ENCODE measurements around the gene TPI1.
"Not testable (repeated sequence)": the region's sequence is repeated elsewhere in the genome, so short reads cannot be mapped to it uniquely, and the experiment has no call there.

TPI1 gene

DNA sequence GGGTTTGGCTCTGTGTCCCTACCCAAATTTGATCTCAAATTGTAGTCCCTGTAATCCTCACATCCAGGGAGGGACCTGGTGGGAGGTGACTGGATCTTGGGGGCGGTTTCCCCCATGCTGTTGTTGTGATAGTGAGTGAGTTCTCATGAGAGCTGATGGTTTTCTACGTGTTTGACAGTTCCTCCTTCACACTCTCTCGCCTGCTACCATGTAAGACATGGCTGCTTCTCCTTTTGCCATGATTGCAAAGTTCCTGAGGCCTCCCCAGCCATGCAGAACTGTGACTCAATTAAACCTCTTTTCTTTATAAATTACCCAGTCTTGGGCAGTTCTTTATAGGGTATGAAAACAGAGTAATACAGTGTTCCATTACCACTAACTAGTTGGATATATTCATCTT, 27.0 kb downstream of the TPI1 start:
- DNase-seq (ENCODE audit: low read depth): no peak

DNA sequence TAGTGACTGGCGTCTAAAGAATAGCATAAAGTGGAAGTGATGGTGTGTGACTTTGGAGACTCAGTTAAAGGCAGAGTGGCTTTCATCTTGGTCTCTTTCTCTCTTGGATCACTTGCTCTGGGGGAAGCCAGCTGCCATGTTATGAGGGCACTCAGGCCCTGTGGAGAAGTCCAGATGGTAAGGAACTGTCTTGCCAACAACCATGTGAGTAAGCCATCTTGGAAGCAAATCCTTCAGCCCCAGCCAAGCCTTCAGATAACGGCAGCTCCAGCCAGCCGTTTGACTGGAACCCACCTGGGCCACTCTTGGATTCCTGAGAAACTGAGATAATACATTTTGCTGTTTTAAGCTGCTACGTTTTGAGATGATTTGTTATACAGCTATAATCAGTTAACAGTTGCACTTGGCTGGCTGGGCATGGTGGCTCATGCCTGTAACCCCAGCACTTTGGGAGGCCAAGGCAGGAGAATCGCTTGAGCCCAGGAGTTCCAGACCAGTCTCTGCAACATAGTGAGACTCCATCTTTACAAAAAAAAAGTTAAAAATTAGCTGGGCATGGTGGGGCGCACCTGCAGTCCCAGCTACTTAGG, 29.6 kb downstream of the TPI1 start:
- no peak for DNase-seq (ENCODE audit: low read depth)

DNA sequence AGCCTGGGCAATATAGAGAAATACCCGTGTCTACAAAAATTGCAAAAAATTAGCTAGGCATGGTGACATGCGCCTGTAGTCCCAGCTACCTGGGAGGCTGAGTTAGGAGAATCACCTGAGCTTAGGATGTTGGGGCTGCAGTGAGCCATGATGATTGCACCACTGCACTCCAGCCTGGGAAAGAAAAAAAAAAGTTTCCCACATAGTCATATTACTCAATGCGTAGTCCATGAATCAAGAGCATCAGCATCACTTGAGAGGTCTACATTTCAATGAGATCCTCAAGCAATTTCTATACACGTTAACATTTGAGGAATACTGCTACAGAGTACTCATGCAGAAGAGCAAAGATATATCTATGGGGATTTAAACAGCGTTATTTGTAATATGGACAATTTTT, 32.1 kb downstream of the TPI1 start:
- no peak for DNase-seq (ENCODE audit: low read depth)

DNA sequence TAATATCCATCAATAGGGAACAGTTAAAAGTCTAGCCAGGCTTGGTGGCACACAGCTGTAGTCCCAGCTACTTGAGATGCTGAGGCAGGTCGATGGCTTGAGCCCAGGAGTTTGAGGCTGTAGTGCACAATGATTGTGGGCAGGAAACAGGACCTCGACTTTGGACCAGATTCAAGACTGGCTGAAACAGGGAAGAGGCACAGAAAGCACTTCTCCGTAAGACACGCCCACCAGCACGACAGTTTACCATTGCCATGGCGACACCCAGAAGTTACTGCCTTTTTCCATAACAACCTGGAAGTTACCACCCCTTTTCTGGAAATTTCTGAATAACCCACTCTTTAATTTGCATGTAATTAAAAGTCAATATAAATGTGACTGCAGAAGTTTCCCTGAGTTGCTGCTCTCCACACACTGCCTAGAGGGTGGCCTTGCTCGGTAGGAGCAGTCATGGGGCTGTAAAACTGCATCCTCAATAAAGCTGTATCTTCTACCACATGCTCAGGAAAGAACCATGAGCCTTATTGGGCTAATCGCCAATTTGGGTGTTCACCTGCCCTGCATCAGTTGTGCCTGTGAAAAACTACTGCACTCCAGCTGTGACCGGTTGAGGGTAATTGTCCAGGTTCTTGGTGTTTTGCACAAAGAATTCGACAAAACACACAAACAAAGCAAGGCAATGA, 32.6 kb downstream of the TPI1 start:
- peak; percentile 53 for DNase-seq (ENCODE audit: low read depth)

DNA sequence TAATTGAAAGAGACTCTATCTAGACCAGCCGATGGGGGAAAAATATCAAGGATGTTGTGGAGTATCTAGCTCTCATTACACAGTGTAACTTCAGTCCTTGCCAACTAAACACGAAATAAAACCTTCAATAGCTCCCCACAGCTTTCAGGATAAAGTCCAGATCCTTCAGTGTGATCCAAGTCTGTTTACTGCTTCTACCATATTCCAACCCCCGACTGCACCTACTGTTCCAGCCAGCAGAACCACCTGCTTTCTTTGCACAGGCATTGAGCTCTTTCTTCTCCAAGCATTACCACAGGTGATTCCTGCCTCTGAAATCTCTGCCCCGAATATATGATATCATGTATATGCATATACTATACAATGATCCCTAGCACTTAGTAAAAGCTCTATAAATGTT, 35.1 kb downstream of the TPI1 start:
- no peak for DNase-seq (ENCODE audit: low read depth)

DNA sequence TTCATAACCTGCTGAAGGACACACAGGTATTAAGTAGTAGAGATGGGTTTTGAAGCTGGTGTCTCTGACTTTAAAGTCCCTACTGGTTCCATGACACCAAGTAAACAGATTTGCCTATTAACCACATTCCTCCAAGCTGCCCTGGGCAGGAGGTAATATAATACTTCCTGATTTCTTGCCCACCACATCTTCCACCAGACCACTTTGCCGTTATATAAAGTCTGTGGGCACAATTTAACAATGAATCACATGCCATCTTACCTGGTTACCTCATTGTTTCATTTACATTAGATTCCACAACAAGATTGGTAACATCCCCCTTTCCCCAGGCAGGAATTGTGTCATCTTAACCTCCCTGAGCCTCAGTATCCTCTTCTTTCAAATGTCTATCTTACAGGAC, 36.4 kb downstream of the TPI1 start:
- DNase-seq (ENCODE audit: low read depth): no peak

DNA sequence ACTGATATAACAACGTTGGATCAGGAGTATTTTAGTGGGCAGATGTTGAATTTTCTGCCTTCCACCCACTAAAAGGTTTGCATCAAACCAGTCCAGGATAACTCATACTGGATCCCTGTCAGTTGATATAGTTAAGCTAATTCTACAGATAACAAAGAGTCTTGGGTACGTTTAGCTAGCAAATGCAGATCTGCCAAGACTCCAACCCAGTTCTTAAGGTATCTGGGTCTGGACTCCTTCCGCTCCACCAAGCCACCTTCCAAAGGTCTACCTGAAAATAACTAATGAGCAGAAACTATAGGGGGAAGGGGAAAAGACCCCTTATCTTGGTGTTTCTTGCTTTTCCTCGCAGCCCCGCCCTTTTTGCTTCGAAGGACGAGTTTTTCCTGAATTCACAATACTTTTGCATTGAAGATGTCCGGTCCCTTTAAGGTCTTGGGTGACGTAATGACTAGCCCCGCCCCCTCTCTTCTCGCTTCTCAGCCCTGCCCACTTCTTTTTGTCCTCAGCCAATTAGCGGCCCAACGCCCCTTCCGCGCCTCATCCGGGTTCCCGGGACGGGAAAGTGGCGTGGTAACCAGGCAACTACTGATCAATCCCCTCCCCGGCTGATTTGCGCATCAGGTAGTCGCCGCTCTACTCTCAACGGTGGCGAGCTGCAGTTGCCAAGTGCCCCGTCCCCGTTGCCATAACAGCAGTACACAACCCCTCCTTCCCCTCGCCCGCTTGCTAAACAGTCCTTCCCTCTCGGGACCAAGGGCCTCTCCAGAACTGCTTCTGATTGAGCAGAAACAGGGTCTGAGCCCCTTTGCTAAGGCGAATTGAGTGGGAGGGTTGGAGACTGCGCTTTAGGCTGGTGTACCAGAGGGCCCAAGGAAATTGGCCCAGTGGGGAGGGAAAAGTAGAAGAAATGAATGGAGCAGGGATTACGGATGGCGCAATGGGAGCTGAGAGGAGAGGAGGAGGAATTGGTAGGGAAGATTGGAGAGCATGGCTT, 37.2 kb downstream of the TPI1 start, which contains the start of gene LRRC23:
TSS of gene LRRC23 (plus strand) at position 543 of the 997 bp plus-strand sequence. CDS start 812 bp downstream, outside the sequence.
- peak; percentile 95 for DNase-seq (ENCODE audit: low read depth)

DNA sequence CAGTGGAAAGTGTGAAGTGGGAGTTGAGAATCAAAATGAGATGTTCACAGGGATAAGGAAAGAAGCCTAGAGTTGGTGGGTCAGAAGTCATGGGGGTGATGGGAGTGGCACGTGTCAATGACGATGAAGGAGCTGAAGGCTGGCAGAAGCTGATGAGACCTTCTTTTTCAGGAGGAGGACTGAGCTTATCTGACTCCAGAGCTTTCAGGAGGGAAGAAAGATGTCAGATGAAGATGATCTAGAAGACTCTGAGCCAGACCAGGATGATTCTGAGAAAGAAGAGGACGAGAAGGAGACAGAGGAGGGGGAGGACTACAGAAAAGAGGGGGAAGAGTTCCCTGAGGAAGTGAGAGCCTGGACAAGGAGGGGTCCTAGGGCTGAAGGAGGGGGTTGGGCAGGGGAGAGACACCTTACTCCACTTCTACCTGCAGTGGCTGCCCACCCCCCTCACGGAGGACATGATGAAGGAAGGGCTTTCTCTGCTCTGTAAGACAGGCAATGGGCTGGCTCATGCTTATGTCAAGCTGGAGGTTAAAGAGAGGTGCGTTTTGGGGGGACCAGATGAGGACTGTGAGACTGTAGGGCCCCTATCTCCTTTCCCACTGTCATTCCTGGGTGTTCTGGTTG, 38.2 kb downstream of the TPI1 start:
- DNase-seq (ENCODE audit: low read depth): no peak

DNA sequence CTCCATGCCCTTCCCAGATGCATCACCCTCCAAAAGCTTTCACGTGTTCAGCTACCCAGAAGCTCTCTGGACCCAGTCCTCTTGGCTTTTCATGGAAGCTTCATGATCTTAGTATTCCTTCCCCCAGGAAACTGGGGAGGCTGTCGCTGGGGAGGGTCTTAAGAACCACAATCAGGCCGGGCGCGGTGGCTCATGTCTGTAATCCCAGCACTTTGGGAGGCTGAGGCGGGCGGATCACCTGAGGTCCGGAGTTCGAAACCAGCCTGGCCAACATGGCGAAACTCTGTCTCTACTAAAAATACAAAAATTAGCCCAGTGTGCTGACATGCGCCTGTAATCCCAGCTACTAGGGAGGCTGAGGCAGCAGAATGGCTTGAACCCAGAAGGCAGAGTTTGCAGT, 40.8 kb downstream of the TPI1 start:
- DNase-seq (ENCODE audit: low read depth): not testable (repeated sequence)

DNA sequence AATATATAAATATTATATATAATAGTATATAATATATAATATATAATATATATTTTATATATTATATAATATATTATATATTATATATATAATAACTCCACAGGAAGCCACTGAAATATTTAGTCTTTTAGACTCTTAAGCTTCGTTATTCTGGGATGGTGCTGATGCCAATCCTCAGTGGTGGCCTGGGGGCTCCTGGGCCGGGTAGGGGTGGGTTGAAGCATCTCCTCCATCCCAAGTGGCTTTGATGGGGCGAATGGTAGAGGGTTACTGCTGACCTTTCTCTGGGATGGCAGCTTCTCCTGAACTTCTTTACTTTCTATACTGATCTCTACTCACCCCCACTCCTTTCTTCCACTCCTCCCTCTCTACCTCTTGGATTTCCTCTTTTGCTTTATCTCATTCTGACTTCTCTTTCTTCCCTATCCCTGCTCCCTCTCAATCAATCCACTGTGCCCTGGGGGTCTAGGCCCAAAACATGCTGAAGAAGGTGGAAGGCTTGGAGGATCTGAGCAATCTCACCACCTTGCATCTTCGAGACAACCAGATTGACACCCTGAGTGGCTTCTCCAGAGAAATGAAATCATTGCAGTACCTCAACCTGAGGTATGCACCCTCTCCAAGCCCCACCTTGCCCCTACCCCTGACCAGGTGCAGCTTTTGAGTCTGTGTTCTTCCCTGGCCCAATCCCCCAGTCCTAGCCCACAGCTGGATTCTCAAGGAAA, 42.3 kb downstream of the TPI1 start:
- DNase-seq (ENCODE audit: low read depth): no peak

DNA sequence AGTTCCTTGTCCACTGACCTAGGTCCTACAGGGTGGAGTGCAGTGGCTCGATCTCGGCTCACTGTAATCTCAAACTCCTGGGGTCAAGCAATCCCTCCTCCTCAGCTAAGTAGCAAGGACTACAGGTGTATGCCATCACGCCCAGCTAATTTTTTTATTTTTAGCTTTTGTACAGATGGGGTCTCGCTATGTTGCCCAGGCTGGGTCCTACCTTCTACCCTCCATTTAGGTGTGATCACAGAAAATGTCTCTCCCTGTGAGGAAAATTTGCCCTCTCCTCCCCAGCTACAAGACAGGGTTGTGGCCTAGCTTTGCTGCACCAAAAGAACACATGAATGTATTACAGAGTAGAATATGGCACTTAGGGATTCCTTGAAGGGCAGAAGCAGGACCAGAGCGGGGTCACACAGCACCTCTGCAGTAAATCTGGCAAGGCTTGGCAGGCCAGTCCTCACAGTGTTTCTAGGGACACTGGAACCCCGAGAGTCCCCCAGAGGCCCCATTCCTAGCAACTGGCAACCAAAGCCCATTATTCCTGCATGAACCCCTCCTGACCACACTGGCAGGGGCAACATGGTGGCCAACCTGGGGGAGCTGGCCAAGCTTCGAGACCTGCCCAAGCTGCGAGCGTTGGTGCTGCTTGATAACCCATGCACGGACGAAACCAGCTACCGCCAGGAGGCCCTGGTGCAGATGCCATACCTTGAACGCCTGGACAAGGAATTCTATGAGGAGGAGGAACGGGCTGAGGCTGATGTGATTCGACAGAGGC, 45.0 kb downstream of the TPI1 start:
- no peak for DNase-seq (ENCODE audit: low read depth)

DNA sequence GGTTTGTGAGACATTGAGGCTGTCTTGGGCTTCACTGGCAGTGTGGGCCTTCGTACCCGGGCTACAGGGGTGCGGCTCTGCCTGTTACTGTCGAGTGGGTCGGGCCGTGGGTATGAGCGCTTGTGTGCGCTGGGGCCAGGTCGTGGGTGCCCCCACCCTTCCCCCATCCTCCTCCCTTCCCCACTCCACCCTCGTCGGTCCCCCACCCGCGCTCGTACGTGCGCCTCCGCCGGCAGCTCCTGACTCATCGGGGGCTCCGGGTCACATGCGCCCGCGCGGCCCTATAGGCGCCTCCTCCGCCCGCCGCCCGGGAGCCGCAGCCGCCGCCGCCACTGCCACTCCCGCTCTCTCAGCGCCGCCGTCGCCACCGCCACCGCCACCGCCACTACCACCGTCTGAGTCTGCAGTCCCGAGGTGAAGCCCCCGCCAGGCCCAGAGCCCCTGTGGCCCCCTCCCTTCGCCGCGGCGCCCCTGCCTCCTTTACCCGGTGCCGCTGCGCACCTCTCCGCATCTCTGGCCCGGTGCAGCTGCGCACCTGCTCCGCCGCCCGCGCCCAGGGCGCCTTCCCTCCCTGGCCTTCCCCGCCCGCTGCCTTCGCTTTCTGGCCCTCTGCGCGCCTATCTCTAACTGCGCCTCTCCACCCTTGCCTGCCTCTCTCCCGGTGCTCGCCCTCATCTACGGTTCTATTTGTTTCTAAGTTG, 47.1 kb downstream of the TPI1 start, which contains the start of gene ENO2:
TSS of gene ENO2 (plus strand) at position 335 of the 701 bp plus-strand sequence. CDS start 1,253 bp downstream, outside the sequence.
- no peak for DNase-seq (ENCODE audit: low read depth)

DNA sequence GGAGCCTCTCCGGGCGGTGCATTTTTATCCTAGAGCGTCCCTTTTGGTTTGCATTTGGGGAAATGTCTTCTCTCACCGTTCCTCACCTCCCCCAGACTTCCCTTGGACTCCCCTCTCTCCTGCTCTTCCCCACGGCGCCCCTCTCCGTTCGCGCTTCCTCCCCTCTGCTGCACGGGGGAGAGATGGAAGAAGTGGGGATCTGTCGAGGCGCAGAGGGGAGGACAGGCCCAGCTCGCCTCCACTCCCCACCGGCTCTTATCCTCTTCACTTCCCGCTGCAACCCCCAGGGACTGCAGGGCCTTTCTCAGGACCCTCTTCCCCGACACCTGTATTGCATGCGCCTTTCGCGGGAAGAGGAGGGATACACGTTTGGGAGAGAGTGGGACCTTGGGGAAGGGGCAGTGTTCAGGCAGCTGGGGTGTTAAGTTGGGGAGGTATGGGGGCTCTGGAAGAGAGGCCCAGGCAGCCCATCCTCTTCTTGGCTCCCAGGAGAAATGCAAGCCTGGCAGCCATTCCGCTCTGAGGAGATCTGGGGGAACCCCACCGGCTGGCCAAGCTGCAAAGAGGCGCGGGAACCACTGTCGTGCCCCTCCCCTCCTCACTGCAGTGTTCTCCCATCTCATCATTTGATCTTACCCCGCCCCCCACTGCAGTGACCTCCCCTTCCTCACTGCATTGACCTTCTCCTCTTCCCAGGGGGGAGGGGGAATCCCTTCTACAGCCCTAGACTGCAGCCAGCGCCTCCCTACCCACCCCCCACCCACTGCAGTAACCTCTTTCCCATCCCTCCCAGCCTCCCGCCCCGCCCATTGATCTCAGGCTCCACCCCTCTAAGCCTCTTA, 47.8 kb downstream of the TPI1 start:
- DNase-seq (ENCODE audit: low read depth): no peak

DNA sequence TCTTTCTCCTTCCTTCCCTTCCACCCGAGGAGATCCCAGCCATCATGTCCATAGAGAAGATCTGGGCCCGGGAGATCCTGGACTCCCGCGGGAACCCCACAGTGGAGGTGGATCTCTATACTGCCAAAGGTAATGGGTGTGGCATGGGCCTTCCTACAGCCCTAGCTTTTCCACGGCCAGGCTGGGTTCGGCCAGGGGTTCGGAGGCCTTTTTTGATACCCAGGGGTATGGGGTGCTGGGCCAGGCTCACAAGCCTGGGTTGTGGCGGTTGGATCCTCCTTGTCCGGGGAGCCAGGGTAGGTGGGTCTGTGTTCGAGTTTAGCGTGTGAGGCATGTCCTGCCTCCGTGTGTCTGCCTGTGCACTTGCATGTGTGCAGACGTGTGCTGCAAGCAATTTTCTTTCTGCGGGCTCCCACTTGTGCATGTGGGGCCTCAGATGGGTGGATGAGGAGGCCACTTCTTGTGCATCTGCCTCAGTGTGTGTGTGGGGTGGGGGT, 48.5 kb downstream of the TPI1 start:
- no peak for DNase-seq (ENCODE audit: low read depth)

DNA sequence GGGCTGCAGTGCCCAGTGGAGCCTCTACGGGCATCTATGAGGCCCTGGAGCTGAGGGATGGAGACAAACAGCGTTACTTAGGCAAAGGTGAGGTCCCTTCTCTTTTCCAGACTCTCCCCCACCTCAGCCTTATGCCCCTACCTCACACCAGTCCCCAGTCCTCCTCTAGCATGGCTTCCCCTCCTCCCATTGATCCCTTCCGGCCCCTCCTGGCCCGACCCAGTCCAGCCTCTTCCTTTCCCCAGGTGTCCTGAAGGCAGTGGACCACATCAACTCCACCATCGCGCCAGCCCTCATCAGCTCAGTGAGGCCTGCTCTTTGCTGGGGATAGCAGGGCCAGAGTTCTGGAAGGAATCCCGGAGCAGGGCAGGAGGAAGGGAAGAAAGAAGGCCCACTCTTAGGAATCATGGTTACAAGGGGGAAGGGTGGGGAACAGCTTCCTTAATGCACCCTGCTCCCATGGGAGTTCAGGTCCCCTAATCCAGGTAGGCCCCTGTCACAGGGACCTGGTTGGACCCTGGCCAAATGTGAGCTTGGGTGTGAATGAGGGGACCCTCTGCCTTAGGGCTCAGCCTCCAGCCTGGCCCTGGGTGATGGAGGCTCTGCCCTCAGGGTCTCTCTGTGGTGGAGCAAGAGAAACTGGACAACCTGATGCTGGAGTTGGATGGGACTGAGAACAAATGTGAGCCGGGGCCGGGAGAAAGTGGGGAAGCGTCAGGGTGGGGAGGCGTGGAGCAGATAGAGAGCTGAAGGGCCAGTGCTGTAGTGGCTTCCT, 49.3 kb downstream of the TPI1 start:
- DNase-seq (ENCODE audit: low read depth): no peak

DNA sequence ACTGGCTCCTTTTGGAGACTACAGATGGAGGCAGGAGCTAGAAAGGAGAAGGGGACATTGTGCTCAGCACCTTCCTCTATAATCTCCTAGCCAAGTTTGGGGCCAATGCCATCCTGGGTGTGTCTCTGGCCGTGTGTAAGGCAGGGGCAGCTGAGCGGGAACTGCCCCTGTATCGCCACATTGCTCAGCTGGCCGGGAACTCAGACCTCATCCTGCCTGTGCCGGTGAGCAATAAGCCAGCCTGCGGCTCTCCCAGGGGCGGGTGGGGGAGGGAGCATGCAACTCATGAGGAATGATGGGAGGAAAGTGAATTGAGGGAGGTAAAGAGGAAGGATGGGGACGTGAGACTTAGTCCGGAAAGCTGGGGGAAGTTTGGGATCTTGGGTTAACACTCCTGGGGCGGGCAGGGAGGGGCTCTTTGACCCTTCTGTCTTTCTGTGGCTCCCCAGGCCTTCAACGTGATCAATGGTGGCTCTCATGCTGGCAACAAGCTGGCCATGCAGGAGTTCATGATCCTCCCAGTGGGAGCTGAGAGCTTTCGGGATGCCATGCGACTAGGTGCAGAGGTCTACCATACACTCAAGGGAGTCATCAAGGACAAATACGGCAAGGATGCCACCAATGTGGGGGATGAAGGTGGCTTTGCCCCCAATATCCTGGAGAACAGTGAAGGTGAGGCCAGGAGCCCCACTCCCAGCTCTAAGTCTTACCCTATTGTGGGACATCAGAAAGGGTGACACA, 50.3 kb downstream of the TPI1 start:
- DNase-seq (ENCODE audit: low read depth): no peak

DNA sequence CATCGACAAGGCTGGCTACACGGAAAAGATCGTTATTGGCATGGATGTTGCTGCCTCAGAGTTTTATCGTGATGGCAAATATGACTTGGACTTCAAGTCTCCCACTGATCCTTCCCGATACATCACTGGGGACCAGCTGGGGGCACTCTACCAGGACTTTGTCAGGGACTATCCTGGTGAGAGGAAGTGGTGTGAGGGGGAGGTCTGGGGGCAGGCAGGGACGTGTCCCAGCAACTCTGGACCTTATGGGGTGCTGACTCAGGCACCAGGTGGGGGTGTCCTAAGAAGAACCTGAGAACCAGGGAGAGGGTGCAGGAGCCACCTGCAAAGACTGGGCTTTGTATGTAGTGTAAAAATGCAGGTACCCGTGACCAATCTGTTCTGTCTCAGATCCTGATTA, 52.3 kb downstream of the TPI1 start:
- no peak for DNase-seq (ENCODE audit: low read depth)
